Fibroblast of lung (primary cell): Measurements from ENCODE around the gene USF3.
"Not testable (repeated sequence)": the region's sequence is repeated elsewhere in the genome, so short reads cannot be mapped to it uniquely, and the experiment has no call there.

Experiments
- EZH2 ChIP-seq: IDR thresholded peaks from 2 replicates; pipeline ENCODE4 v1.5.1; 2012; ENCODE audit warnings: low read length, control low read depth, mild to moderate bottlenecking; ENCODE audit errors: missing control alignments
- TF ChIP-seq, protein P1 (sequence below), 2 donors: IDR thresholded peaks in 1 of 2; conservative IDR thresholded peaks in 1 of 2; 1 replicate in 1 of 2; 2 replicates in 1 of 2; pipeline ENCODE4 v1.5.1; 2011 to 2012; ENCODE audit warnings: low read length in 2 of 2, control low read depth in 1 of 2, inconsistent platforms in 1 of 2, low read depth in 1 of 2, mild to moderate bottlenecking in 1 of 2

DNA sequence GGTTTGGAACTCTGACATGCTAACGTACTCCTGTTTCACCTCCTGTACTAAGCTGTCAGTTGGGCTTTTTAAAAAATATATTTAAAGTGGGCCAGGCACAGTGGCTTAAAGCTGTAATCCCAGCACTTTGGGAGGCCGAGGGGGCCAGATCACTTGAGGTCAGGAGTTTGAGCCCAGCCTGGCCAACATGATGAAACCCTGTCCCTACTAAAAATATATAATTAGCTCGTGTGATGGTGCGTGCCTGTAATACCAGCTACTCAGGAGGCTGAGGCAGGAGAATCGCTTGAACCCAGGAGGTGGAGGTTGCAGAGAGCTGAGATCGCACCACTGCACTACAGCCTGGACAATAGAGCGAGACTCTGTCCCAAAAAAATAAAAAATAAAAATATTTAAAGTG lies 60.4 kb downstream of the USF3 start:
- TF ChIP-seq, protein P1, sequence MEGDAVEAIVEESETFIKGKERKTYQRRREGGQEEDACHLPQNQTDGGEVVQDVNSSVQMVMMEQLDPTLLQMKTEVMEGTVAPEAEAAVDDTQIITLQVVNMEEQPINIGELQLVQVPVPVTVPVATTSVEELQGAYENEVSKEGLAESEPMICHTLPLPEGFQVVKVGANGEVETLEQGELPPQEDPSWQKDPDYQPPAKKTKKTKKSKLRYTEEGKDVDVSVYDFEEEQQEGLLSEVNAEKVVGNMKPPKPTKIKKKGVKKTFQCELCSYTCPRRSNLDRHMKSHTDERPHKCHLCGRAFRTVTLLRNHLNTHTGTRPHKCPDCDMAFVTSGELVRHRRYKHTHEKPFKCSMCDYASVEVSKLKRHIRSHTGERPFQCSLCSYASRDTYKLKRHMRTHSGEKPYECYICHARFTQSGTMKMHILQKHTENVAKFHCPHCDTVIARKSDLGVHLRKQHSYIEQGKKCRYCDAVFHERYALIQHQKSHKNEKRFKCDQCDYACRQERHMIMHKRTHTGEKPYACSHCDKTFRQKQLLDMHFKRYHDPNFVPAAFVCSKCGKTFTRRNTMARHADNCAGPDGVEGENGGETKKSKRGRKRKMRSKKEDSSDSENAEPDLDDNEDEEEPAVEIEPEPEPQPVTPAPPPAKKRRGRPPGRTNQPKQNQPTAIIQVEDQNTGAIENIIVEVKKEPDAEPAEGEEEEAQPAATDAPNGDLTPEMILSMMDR (conservative IDR thresholded peaks at IDR 0.05 in 1 of 2, IDR thresholded peaks at IDR 0.05 in 1 of 2; ENCODE audit: low read depth in 1 of 2, low read length in 2 of 2), result not testable (repeated sequence)
- TF ChIP-seq EZH2, result not testable (repeated sequence)
